Thoracic aorta (tissue), 2 donors: ENCODE measurements around the gene RNF14. TPM values are rescaled to one million over a fixed set of nuclear protein-coding genes. Genes with fewer than 3 reads are reported as not detected.

Experiments used
- ATAC-seq: fragments of 150-250 bp; one replicate; pipeline ENCODE4 v1.8.0; 2017; ENCODE audit warnings: low read depth; ENCODE audit not compliant: insufficient number of reproducible peaks, low FRiP score
- DNase-seq: peaks from one replicate; pipeline ENCODE4 v3.0.0-alpha.2; 2020; ENCODE audit warnings: low spot score
- H3K27ac ChIP-seq, 2 donors: fragments of 200-600 bp; sonication (generic); 1 replicate in 1 of 2; 2 replicates in 1 of 2; pipeline ENCODE4 v1.5.1; 2016; ENCODE audit warnings: mild to moderate bottlenecking in 2 of 2, moderate library complexity in 2 of 2
- H3K27me3 ChIP-seq: fragments of 200-600 bp; sonication (generic); replicated peaks from 2 replicates; pipeline ENCODE4 v1.6.0; 2016; ENCODE audit warnings: mild to moderate bottlenecking; ENCODE audit not compliant: insufficient read depth
- H3K36me3 ChIP-seq: fragments of 200-600 bp; sonication (generic); one replicate; pipeline ENCODE4 v1.5.1; 2016
- H3K4me1 ChIP-seq, 2 donors: fragments of 200-600 bp; sonication (generic); 1 replicate in 1 of 2; 2 replicates in 1 of 2; pipeline versions ENCODE4 v1.5.1 to v1.6.0; 2016; ENCODE audit warnings: low read depth in 2 of 2, mild to moderate bottlenecking in 1 of 2; ENCODE audit not compliant: control insufficient read depth in 1 of 2
- H3K4me3 ChIP-seq: fragments of 200-600 bp; sonication (generic); 2 replicates; pipeline ENCODE4 v1.5.1; 2016; ENCODE audit warnings: mild to moderate bottlenecking
- H3K9me3 ChIP-seq: fragments of 200-600 bp; sonication (generic); 2 replicates; pipeline ENCODE4 v1.5.1; 2016
- CTCF ChIP-seq: fragments of 200-600 bp; sonication (generic); IDR thresholded peaks from one replicate; pipeline ENCODE4 v1.5.1; 2019; ENCODE audit warnings: antibody characterized with exemption
- total RNA-seq, 2 donors: library from RNA; depleted of rRNA; stranded (reverse); fragments of >200 nt; gene quantifications; one replicate each; pipeline versions ENCODE4 v1.1.0 to v1.2.3, GENCODE V29; 2016

RNF14 gene
- total RNA-seq, 2 donors from 2014 or later, result 63.4 to 93.3 TPM

GRCh38 chr5:141992349-141992963, 23.6 kb downstream of the RNF14 start:
- H3K36me3 ChIP-seq, result peaks cover 21% of the 10 kb centered on the region
- H3K4me3 ChIP-seq, result no peak overlapping the region
- ATAC-seq (peak; percentile 76), DNase-seq (no peak)
- H3K4me1 ChIP-seq, result peaks cover 0 to 7% of the 10 kb centered on the region in 2 donors
- no peaks in the 10 kb centered on the region for H3K27me3 ChIP-seq
- no peak overlapping the region for H3K27ac ChIP-seq
- no peaks in the 10 kb centered on the region for H3K9me3 ChIP-seq
- peak; percentile 74 for TF ChIP-seq CTCF

- H3K27me3 ChIP-seq, result no peaks in the 10 kb centered on the region
- DNase-seq (no peak), ATAC-seq (no peak)
- TF ChIP-seq CTCF, result no peak
- peaks cover 16% of the 10 kb centered on the region for H3K36me3 ChIP-seq
- H3K9me3 ChIP-seq, result no peaks in the 10 kb centered on the region
- H3K27ac ChIP-seq, result no peak overlapping the region
- H3K4me3 ChIP-seq, result no peak overlapping the region
- H3K4me1 ChIP-seq, result peaks cover 0 to 7% of the 10 kb centered on the region in 2 donors
Observed at GRCh38 chr5:141994511-141995136, 25.7 kb downstream of the RNF14 start.

GRCh38 chr5:141995656-141996055, 26.8 kb downstream of the RNF14 start:
- Histone ChIP-seq H3K9me3 (no peaks in the 10 kb centered on the region), H3K4me3 (no peak overlapping the region), H3K4me1 (peaks cover 0 to 7% of the 10 kb centered on the region in 2 donors), H3K27ac (no peak overlapping the region), H3K36me3 (peaks cover 16% of the 10 kb centered on the region), H3K27me3 (no peaks in the 10 kb centered on the region)
- TF ChIP-seq CTCF, result no peak
- ATAC-seq, result no peak
- DNase-seq, result no peak

GRCh38 chr5:141997358-141997960, 28.6 kb downstream of the RNF14 start:
- Histone ChIP-seq H3K27me3 (no peaks in the 10 kb centered on the region), H3K27ac (no peak overlapping the region), H3K4me1 (peaks cover 0 to 16% of the 10 kb centered on the region in 2 donors), H3K9me3 (no peaks in the 10 kb centered on the region), H3K36me3 (peaks cover 16% of the 10 kb centered on the region), H3K4me3 (no peak overlapping the region)
- TF ChIP-seq CTCF, result no peak
- ATAC-seq, result no peak
- no peak for DNase-seq

GRCh38 chr5:142000173-142000572, 31.3 kb downstream of the RNF14 start:
- no peak for DNase-seq
- TF ChIP-seq CTCF, result no peak
- ATAC-seq, result no peak

More at GRCh38 chr5:142000173-142000572, 31.3 kb downstream of the RNF14 start:
- no peak overlapping the region for H3K27ac ChIP-seq
- H3K36me3 ChIP-seq, result peaks cover 13% of the 10 kb centered on the region
- no peaks in the 10 kb centered on the region for H3K27me3 ChIP-seq
- H3K4me1 ChIP-seq, result peaks cover 0 to 12% of the 10 kb centered on the region in 2 donors
- H3K9me3 ChIP-seq, result no peaks in the 10 kb centered on the region
- H3K4me3 ChIP-seq, result no peak overlapping the region
